NOMO-1 treated with DMSO at 0.1 percent for 48 hours (cell line): ENCODE measurements around the gene SPDYE3.
"Not testable (repeated sequence)": the region's sequence is repeated elsewhere in the genome, so short reads cannot be mapped to it uniquely, and the experiment has no call there.

Experiments
- DNase-seq: peaks from one replicate; lab custom pipeline; 2025; ENCODE audit not compliant: unreplicated experiment; lab: John Stamatoyannopoulos, UW

The SPDYE3 gene

GRCh38 chr7:100348805-100349204 is 41.3 kb downstream of the SPDYE3 start:
- no peak for DNase-seq

DNA sequence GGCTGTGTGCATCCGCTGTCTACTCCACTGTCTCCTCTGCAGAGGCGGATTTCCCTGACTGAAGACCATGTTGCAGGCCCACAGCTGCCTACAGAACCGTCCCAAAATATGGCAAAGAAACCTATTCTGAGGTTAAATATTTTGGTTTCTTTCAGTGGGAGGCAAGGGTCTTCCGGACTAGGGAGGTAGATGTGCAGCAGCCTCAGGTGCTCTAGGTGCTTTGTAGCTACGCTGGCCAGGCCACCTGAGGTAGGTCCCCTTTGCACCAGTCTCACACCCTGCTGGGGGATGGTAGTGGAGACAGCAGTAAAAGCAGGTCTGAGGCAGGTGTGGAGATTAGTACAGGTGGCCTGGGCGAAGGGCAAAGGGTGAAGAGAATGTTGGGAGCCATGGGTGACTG is 42.3 kb downstream of the SPDYE3 start:
- no peak for DNase-seq

GRCh38 chr7:100351657-100352058 is 44.2 kb downstream of the SPDYE3 start:
- no peak for DNase-seq

- not testable (repeated sequence) for DNase-seq
These were observed 44.8 kb downstream of the SPDYE3 start for GRCh38 chr7:100352230-100352781.

- no peak for DNase-seq
These were observed 45.6 kb downstream of the SPDYE3 start for GRCh38 chr7:100352984-100353684.

- no peak for DNase-seq
These were observed 46.3 kb downstream of the SPDYE3 start for GRCh38 chr7:100353685-100354330.

DNA sequence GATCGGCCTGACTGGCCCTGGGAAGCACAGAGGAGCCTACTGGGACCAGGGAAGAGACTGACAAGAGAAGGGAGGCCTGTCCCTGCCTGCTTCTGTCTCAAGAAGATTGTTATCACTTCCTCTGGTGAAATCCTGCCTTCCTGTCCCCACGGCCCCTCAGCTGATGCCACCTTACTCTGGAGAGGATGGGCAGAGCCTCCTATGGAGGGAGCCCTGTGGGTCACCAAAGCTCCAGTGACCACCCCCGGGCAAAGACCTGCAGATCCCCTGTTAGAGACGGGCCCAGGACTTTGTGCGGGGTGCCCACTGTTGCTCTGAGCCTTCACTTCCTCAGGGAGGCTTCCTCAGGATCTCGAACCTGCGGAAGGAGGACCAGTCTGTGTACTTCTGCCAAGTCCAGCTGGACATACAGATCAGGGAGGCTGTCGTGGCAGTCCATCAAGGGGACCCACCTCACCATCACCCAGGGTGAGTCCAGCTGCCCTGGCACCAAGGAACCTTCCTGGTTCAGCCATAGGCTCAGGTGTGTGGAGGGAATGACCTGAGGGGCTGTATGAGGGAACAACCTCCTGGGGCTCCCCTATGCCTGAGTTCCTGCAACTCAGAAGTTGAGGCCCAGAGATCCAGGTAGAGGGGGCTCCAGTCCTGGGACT is 49.0 kb downstream of the SPDYE3 start:
- DNase-seq, result no peak

DNA sequence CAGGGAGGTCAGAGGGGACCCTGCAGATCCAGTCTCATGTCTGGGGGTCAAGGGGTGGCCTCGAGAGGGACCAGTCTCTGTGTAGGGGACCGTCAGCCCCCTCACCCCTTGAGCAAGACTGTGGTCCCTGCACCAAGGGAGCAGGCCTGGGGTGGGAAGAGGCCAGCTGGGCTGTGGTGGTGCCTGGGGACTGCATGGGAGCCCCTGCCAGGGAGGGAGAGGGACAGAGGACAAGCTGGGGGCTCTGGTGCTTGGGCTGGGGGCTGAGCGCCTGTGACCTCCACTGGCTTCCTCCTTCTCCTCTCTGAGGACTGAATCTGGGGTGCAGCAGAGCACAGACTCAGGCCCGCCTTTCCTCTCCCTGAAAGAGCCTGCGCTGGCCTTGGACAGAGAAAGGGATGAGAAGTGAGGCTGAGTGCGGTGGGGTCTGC is 49.6 kb downstream of the SPDYE3 start:
- no peak for DNase-seq

DNA sequence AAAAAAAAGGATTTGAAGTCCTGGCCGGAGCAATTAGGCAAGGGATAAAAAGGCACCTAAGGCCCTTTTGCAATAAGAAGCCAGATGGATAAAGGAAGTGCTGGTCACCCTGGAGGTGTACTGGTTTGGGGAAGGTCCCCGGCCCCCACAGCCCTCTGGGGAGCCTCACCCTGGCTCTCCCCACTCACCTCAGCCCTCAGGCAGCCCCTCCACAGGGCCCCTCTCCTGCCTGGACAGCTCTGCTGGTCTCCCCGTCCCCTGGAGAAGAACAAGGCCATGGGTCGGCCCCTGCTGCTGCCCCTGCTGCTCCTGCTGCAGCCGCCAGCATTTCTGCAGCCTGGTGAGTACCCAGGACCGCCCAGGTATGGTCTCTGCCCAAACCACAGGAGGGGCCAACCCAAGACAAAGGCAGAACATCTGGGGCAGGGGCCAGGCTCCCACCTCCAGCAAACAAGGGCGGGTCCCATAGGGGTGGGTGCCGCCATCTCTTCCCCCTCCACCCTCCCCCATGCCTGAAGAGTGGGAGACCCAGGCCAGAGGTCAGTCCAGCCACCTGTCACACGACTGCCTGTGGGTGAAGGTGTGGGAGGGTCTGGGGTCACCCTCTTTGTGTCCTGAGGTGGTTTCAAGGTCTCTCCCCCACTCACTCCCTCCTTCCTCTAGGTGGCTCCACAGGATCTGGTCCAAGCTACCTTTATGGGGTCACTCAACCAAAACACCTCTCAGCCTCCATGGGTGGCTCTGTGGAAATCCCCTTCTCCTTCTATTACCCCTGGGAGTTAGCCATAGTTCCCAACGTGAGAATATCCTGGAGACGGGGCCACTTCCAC is 50.7 kb downstream of the SPDYE3 start, which contains the start of gene PILRB:
Gene PILRB, plus strand, starts transcription at position 91 of the 830 bp plus-strand sequence. Its CDS starts 186 bp downstream, at position 277.
- no peak for DNase-seq

- no peak for DNase-seq
These were observed 51.3 kb downstream of the SPDYE3 start for GRCh38 chr7:100358857-100359212.

- peak; percentile 74 for DNase-seq
These were observed 52.8 kb downstream of the SPDYE3 start for GRCh38 chr7:100360135-100360854.

DNA sequence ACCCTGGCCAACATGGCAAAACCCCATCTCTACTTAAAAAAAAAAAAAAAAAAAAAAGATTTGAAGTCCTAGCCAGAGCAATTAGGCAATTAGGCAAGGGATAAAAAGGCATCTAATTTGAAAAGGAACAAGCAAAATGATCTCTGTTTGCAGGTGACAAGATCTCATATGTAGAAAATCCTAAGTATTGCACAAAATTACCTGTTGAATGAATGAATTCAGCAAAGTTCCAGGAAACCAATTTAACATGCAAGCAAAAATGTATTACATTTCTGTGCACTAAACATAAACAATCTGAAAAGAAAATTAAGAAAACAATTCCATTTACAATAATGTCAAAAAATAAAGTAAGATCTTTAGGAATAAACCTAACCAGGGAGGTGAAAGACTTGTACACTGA is 55.6 kb downstream of the SPDYE3 start:
- DNase-seq, result no peak

DNA sequence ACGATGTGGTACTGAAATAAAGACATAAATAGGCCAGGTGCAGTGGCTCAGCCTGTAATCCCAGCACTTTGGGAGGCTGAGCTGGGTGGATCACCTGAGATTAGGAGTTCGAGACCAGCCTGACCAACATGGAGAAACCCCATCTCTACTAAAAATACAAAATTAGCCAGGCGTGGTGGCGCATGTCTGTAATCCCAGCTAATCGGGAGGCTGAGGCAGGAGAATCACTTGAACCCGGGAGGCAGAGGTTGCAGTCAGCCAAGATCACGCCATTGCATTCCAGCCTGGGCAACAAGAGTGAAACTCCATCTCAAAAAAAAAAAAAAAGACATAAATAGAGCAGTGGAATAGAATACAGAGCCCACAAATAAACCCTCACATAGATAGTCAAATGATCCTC is 56.3 kb downstream of the SPDYE3 start:
- not testable (repeated sequence) for DNase-seq

DNA sequence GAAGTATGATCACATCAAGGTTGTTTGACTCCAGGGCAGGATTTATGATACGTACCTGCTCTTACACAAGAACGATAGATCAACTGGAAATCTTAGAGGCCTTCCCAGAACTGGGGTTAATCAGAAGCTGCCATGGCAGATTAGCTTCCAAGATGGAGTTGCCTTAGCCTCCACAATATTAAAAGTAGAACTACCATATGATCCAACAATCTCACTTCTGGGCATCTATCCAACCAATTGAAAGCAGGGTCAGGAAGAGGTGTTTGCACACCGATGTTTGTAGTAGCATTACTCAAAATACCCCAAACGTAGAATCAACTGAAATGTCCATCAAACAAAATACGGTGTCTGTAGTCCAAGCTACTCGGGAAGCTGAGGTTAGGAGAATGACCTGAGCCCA is 57.0 kb downstream of the SPDYE3 start:
- DNase-seq, result no peak

DNA sequence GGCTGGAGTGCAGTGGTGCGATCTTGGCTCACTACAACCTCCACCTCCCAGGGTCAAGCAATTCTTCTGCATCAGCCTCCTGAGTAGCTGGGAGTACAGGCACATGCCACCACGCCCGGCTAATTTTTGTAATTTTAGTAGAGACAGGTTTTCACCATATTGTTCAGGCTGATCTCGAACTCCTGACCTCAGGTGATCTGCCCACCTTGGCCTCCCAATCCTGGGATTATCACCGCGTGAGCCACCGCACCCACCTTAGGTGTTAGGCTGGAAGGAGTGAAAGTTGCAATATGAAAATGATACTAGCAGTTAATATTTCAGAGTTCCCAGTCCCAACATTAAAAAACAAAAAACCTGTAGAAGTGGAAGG is 58.5 kb downstream of the SPDYE3 start:
- not testable (repeated sequence) for DNase-seq

DNA sequence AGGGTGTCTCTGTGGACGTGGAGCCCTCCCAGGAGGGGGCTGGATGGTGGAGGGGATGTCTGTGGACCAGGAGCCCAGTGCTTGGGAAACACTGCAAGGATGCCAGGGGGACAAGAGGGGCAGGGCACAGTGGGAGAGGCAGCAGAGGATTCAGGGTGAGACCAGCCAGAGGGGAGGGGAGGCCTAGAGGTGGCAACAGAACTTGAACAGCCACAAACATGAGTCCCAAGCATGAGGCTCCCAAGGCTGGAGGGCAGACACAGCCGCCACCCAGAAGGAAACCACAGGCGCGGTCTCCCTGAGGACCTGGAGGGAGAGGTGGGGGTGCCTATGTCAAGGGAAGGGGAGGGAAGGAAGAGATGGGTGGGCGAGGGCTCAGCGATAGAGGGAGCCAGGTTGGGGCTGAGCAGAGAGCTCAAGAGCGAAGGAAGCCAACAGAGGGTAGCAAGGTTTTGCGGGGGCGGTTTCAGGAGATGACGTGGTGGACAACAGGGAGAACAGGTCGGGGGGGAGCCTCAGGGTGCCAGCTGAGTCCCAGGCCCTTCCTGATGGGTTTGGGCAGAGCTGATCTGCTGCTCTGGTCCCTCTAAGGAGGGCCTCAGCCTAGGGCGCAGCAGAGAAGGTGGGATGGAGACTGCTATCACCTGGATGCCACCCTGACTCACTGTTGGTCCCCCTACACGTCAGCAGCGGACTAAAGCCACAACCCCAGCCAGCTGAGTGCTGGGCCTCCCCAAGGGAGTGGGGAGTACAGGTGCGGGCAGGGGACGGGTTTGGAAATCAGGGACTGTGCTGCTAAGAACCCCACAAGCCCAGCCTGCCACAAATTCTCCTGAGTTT is 59.1 kb downstream of the SPDYE3 start:
- DNase-seq, result no peak

GRCh38 chr7:100367251-100367620 is 59.7 kb downstream of the SPDYE3 start:
- no peak for DNase-seq

DNA sequence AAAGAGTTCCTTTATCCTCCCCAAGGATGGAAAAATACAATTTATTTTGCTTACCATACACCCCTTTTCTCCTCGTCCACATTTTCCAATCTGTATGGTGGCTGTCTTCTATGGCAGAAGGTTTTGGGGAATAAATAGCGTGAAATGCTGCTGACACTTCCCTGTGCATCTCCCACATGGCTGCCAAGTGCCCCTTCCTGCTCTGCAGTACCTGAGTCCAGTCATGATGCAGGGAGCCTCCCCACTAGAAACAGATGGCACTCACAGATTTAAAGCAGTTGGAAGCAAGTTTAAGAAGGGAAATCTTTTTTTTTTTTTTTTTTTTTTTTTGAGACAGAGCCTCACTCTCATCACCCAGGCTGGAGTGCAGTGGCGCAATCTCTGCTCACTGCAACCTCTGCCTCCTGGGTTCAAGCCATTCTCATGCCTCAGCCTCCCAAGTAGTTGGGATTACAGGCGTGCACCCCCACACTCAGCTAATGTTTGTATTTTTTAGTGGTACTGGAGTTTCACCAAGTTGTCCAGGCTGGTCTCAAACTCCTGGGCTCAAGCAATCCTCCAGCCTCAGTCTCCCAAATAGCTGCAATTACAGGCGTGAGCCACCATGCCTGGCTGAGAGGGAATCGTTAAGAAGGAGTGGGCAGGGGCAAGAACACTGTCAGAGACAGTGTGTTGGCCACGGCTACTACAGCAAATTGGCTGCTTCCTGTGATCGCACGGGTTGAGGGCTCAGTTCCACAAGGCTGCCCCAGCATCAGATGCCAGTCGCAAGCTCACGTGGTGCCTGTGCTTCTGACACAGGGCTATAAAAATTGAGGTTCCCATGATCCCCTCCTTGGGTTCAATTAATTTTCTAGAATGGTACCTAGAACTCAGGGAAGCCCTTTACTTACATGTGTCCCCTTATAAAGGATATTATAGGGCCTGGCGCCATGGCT is 60.4 kb downstream of the SPDYE3 start:
- DNase-seq, result peak; percentile 21
